Stimulated activated CD8-positive, alpha-beta memory T cell treated with anti-CD3 and anti-CD28 coated beads, Interleukin-12 subunit alpha, Interleukin-12 subunit beta, amount 100 ng/mL, for 24 hours (primary cell): Measurements from ENCODE around the gene BTG1.

Source experiments
- DNase-seq: peaks from one replicate; pipeline ENCODE4 v3.0.0-alpha.2; 2020; ENCODE audit errors: extremely low read depth

Gene BTG1, protein sequence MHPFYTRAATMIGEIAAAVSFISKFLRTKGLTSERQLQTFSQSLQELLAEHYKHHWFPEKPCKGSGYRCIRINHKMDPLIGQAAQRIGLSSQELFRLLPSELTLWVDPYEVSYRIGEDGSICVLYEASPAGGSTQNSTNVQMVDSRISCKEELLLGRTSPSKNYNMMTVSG

DNA sequence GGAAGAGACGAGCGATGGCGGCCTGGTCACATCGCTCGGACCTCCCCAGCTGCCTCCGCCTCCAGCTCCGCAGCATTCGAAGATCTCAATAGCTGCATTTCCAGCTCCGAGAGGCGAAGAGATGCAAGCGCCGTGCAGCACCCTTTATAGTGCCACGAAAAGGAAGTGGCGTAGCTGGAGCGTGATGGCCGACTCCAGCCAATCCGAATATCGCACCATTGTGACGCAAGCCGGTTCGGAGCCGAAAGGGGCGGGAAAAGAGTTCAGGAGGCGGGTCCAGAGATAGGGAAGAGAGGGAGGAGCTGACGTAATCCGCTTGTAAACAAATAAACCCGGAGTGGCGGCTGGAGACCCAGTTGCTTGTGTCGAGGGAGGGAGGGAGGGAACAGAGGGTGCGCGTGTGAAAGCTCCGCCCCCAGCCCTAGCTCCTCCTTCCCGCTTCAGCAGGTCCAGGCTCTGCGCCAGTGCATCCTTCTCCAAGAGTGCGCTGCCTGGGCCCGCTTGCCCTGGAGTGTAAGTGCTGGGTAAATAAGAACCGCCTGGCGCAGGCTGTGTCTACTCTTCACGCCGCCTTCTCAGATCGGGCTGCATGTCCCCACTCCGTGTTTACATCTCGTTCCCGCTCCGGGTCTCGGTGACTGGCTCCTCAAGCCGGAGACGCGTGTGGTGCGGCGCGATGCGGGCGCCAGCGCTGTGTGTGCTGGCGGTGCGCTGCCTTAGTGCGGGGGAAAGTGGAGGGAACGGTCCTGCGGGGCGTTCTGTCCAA lies at the start of gene BTG1:
TSS of gene BTG1 (minus strand) at position 116 of the 766 bp plus-strand sequence. CDS start 311 bp downstream, outside the sequence.
- peak; percentile 93 for DNase-seq

DNA sequence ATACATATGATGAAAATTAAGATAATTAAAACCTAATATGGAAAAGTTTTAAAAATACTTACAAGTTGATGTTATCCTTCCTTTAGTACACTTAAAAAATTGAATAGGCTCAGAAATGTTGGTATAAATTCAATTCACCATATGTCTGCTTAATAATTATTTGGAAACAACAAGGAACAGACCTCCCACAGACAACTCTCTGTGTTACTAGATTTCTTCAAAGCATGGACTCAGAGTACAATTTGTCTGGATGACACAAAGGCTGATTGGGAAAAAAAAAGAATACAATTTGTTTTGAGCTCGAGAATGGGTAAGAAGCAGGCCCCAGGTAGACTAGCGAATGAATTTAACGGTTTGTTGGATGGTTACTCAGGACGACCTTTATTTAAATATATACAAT lies 48.9 kb upstream of the BTG1 start:
- no peak for DNase-seq

DNA sequence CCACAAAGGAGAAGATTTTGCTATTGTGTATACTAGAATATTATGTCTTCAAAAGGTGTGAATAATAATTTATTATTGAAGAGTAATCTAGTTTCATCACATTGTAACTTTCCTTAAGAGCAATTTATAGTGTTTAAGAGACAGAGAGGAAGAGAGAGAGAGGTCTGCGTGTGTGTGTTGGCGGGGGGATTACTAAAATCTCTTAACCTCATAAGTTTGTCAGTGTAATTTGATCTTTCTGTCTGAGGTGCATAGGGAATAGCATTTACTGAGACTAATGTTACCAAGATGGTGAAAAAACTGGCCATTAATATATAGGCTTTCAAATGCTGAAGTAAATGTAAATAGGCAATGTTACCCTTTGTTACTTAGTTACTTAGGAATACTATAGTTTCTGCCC lies 48.2 kb upstream of the BTG1 start:
- no peak for DNase-seq

DNA sequence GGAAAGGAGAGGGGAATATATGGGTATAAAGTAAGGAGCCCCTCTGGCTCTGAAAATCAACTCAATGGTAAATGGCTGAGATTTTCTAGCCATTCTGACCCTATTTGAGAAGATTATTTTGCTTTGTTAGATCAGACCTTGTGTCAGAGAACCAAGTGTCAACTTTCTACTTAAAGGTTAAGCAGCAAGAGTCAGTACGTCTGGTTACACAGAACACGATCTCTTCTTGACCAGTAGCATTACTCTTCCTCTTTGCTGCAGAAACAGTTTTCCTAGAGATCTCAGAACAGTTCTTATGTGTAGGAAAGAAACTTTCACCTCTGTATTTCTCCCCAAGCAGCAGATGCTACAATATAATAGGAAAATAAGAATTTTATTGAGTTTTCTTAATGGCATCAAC lies 47.4 kb upstream of the BTG1 start:
- no peak for DNase-seq

DNA sequence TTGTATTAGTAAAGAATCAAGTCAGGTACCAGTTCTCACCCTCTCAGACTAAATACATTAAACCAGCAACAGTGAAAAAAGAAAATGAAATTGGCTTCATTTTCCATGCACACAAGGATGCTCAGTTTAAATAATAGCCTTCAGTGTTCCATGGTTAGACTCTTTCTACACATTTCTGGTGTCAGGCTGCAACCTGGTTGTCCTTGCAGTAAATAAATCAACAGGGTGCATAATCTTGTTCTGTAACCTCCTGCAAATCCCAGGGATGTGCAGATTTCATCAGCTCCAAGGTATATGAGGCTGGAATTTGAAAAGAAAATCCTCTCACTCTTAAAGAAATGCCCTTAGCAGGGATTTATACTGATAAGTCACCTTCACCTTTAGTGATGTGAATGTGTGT lies 46.7 kb upstream of the BTG1 start:
- DNase-seq, result no peak

GRCh38 chr12:92191061-92191460 lies 45.4 kb upstream of the BTG1 start:
- no peak for DNase-seq

DNA sequence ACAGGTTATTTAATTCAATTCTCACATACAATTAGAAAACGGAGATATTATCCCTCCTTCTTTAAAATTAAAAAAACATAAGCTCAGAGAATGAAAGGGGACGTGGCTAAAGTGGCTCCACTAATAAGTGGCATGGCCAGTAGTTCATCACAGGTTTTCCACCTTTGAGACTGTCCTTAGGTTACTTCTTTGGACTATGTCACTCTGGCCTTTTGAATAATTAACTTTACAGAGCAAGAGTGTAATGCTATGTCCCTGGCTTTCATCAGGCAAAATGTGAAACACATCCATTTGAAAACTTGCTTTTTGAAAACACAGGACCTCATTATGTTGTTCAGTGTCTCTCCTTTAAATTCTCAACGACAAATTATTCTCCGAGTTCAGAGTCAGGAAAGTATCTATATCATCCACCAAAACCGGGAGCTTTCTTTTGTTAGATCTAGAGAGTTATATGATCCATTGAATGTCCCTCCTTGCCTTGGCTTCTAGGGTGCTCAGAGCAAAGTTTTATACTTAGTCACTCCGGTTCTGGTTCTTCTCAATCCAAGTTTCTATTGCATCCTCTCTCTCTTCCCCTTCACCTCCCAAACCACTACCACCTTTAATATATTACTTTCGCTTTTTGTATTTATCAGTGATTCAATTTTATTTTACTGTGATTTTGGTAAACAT lies 43.0 kb upstream of the BTG1 start:
- no peak for DNase-seq

DNA sequence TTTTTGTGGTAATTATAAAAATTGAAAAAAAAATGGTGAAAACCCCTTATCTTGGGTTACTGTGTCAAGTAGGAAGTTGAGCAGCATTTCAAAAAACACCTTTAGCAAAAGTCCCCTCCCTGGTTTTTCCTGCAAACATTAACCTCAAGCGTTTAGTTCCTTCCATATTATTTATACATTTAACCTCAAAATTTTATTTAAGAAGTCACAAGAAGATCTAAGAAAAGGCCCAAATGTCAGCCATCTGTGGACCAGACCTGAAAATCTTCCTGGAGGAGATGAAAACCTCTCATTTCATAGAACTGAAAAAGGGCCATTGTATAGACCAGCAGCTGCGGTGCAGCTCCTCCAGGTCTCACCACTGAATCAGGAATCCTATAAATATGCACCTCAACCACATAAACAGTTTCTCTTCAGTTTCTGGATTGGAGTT lies 40.4 kb upstream of the BTG1 start:
- no peak for DNase-seq

- DNase-seq, result no peak
Measured at GRCh38 chr12:92185052-92185451, 39.4 kb upstream of the BTG1 start.

DNA sequence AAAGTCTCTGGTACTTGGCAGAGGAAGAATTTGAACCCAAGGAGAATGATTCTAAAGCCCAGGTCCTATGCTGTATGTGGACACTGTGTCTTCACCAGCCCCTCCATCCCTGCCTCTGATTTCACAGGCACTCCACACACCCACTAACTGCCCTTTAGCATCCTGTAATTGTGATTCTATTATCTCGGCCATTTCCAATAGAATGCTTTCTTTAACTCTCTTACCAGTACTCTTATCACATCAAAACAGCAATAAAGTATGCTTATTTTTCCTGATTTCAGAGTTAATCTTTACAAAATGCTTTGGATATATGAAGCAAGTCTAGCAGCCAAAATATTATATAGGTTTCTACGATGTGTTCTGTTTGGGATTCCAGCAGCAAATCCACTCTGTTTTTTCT lies 37.9 kb upstream of the BTG1 start:
- DNase-seq, result no peak

DNA sequence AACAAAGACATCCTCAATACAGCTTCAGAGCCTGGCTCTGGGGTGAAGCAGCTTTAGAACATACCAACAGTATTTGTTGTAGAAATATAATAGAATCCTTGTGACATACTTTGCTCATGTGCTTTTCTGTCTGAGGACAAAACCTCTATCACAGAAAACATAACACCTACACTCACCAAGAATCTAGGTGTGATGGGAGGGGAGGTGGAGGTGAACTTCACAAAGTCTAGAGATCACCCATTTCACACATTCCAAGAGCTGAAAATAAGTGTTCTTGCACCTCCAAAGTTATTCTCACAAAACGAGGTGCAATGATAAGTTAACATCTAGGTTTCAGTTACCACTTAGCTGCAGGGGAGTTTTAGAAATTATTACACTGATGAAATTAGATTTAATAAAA lies 32.7 kb upstream of the BTG1 start:
- DNase-seq, result no peak

GRCh38 chr12:92176646-92177045 lies 31.0 kb upstream of the BTG1 start:
- no peak for DNase-seq

DNA sequence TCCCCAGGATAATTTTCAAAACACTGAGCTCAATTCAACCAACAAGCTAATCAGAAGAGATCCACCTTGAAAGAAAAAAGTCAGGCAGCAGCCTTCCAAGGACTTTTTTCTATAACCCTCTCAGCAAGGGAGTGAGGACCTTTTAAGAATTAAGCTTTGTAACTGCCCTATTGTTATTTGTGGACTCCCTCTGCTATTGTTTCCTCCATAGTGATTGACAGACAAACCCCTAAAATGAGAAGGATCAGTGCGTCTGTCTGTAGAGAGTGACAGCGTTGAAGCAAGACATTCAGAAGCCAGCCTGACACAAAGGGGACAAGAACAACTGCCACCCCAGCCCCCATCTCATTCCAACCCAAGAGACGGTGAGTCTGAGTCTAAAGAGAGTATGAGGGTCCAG lies 30.3 kb upstream of the BTG1 start:
- no peak for DNase-seq

DNA sequence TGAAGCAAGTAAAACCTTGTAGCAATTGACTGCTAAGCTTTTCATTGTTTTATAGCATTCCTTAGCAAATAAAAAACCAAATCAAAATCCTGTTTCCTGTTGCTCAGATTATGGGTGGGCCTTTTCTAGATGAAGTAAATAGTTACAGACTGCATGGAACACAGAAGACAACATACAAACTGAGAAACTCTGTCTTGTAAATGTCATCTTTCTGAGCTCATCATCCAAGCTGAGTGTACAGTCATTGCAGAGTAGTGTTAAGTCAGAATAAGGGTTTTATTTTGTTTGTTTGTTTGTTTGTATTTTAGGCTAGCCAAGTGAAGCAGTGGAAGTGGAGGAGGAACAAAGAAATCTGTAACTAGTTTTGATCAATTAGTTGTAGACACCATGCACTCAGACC lies 24.4 kb upstream of the BTG1 start:
- DNase-seq, result no peak

GRCh38 chr12:92167075-92167474 lies 21.4 kb upstream of the BTG1 start:
- no peak for DNase-seq

DNA sequence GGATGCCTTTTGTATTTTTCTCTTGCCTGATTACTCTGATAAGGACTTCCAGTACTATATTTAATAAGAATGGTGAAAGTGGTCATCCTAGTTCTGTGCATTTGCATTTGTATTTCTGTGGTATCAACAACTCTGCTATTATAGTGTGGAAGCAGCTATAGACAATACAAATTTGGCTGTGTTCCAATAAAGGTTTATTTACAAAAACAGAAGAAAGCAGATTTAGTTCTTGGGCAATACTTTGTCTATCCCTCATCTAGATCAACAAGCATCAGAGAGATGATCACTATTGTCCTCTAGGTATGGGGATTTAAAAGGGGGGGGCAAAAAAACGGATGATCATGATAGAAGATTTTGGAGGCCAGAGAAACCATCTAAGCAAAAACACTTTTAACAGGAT lies 19.1 kb upstream of the BTG1 start:
- DNase-seq, result no peak

DNA sequence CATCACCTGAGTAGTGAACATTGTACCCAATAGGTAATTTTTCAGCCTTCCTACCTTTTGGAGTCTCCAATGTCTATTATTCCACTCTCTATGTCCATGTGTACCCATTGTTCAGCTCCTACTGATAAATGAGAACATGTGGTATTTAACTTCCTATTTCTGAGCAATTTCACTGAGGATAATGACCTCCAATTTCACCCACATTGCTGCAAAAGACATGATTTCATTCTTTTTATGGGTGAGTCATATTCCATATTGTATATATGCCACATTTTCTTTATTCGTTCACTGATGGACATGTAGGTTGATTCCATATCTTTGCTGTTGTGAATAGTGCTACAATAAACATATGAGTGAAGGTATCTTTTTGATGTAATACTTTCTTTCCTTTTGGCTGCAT lies 16.4 kb upstream of the BTG1 start:
- no peak for DNase-seq

- DNase-seq, result no peak
Measured at GRCh38 chr12:92158796-92159439, 13.3 kb upstream of the BTG1 start.

DNA sequence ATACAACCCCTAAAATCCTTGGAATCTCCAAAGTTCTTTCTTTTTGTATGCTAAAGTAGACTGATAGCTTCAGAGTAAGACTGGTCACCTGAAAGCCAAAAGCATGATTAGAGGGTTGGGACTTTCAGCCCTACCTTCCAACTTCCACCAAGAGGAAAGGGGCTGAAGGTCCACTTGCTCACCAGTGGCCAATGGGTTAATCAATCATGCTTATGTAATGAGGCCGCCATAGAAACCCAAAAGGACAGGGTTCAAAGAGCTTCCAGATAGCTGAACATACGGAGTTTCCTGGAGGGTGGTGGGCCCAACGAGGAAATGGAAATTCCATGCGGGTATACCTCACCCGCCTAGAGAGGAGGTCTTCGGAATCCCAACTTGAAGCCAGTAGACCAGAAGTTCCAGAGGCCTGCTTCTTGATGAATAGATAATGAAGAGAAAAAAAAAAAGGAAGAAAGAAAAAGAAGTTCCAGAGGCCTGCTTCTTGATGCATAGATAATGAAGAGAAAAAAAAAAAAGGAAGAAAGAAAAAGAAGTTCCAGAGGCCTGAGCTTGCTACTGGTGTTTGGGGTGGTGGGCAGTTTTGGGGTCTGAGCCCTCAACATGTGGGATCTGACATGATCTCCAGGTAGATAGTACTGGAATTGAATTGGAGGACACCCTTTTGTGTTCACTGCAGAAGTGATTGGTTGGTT lies 11.2 kb upstream of the BTG1 start:
- DNase-seq, result no peak

- no peak for DNase-seq
Measured at GRCh38 chr12:92156139-92156538, 10.5 kb upstream of the BTG1 start.

DNA sequence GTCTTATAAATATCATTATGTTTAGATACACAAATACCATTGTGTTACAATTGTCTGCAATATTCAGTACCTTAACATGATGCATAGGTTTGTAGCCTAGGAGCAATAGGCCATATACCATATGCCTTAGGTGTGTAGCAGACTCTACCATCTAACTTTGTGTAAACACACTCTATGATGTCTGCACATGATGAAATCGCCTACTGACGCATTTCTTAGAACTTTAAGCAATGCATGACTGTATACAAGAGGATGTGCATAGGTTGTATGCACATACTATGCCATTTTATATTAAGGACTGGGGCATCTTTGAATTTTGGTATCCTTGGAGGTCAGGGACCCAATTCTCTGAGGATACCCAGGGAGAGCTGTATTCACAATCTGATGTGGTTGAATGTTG lies 10.1 kb upstream of the BTG1 start:
- DNase-seq, result no peak

DNA sequence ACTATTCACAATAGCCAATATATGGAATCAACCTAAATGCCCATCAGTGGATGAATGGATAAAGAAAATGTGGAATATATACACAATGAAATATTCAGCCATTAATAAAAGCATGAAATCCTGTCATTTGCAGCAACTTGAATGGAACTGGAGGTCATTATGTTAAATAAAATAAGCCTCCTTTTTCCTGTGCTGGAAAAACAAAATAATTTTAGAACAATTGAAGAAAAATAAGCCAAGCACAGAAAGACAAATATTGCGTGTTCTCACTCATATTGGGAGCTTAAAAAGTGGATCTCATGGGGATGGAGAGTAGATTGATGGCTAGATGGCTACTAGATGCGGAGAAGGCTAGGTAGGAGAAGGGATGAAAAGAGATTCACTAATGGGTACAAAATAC lies 6.3 kb upstream of the BTG1 start:
- no peak for DNase-seq
